A673 (cell line): Measurements from ENCODE around the gene BFSP2. TPM values are rescaled to one million over a fixed set of nuclear protein-coding genes. Genes with fewer than 3 reads are reported as not detected.

ENCODE experiments used
- BruUV-seq: library from RNA; stranded (reverse); fragments of 400-500 nt; replicated peaks from 2 replicates; lab custom pipeline; 2021; lab: Mats Ljungman, UMichigan
- CTCF ChIA-PET: fragments of 300-600 bp; sonication (Branson Sonifier 250); formaldehyde crosslinking; loops from one replicate; lab custom pipeline; 2022; ENCODE audit warnings: antibody characterized with exemption; lab: Charles Lee
- POLR2A ChIA-PET: fragments of 300-600 bp; sonication (Branson Sonifier 250); formaldehyde crosslinking; loops from one replicate; lab custom pipeline; 2022; ENCODE audit warnings: antibody characterized with exemption; ENCODE audit not compliant: low non-redundant PET; lab: Charles Lee
- DNase-seq: peaks from one replicate; pipeline ENCODE4 v3.0.0-alpha.2; 2015; ENCODE audit warnings: low spot score
- H3K27ac ChIP-seq: fragments of 200-600 bp; sonication (generic); 2 replicates; pipeline ENCODE4 v1.5.1; 2016; ENCODE audit warnings: mixed run types, low read depth, mild to moderate bottlenecking, mixed read lengths, antibody characterized with exemption, low read length; ENCODE audit not compliant: poor library complexity, severe bottlenecking
- H3K27me3 ChIP-seq: fragments of 200-600 bp; sonication (generic); replicated peaks from 2 replicates; pipeline ENCODE4 v1.6.1; 2017; ENCODE audit warnings: mixed run types, low read depth, mild to moderate bottlenecking, mixed read lengths, antibody characterized with exemption, low read length; ENCODE audit not compliant: insufficient read depth, poor library complexity
- H3K36me3 ChIP-seq: fragments of 200-600 bp; sonication (generic); 2 replicates; pipeline ENCODE4 v1.6.1; 2016; ENCODE audit warnings: mixed run types, mild to moderate bottlenecking, mixed read lengths, antibody characterized with exemption, low read length; ENCODE audit not compliant: insufficient read depth, poor library complexity, severe bottlenecking
- H3K4me1 ChIP-seq: fragments of 200-600 bp; sonication (generic); 2 replicates; pipeline ENCODE4 v1.6.1; 2017; ENCODE audit warnings: mixed run types, mild to moderate bottlenecking, mixed read lengths, antibody characterized with exemption, low read length; ENCODE audit not compliant: insufficient read depth, poor library complexity, severe bottlenecking
- H3K4me3 ChIP-seq: fragments of 200-600 bp; sonication (generic); 2 replicates; pipeline ENCODE4 v1.5.1; 2016; ENCODE audit warnings: low read depth, mixed run types, mild to moderate bottlenecking, mixed read lengths, low read length; ENCODE audit not compliant: poor library complexity, severe bottlenecking
- H3K9me3 ChIP-seq: fragments of 200-600 bp; sonication (generic); 2 replicates; pipeline ENCODE4 v1.6.1; 2016; ENCODE audit warnings: mixed run types, low read depth, mild to moderate bottlenecking, mixed read lengths, antibody characterized with exemption, low read length; ENCODE audit not compliant: poor library complexity, severe bottlenecking
- EZH2 ChIP-seq: fragments of 200-600 bp; sonication (generic); IDR thresholded peaks from 2 replicates; pipeline ENCODE4 v1.6.1; 2017; ENCODE audit warnings: borderline replicate concordance, low read depth, mild to moderate bottlenecking, mixed read lengths, antibody characterized with exemption, low read length; ENCODE audit not compliant: poor library complexity, severe bottlenecking
- intact Hi-C: fragments of 100-400 bp; cut with micrococcal nuclease; formaldehyde crosslinking; loops from one replicate; pipeline ENCODE4 v1.10.0; 2022; ENCODE audit not compliant: unreplicated experiment
- total RNA-seq: library from RNA; stranded (reverse); gene quantifications from 2 replicates; pipeline ENCODE4 v1.2.3, GENCODE V29; 2021
- TF ChIP-seq, protein P1 (sequence below): fragments of 300-800, 200-600 bp; sonication (generic); conservative IDR thresholded peaks from 2 replicates; pipeline ENCODE4 v1.5.1; 2017; ENCODE audit warnings: low read depth, mild to moderate bottlenecking, antibody characterized with exemption, low read length, moderate library complexity, mixed read lengths

BFSP2 gene
- total RNA-seq, 1 experiment from 2014 or later: not detected

DNA sequence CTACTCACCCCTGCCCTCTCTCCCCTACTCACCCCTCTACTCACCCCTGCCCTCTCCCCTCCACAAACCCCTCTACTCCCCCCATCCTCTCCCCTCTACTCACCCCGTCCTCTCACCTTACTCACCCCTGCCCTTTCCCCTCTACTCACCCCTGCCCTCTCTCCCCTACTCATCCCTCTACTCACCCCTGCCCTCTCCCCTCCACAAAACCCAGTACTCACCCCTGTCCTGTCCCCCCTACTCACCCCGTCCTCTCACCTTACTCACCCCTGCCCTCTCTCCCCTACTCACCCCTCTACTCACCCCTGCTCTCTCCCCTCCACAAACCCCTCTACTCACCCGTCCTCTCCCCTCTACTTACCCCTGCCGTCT is 14.2 kb downstream of the BFSP2 start:
- DNase-seq: no peak
- intact Hi-C loops: no loop called here
- Histone ChIP-seq H3K36me3 (no peaks in the 10 kb centered on the region), H3K27me3 (peaks cover 32% of the 10 kb centered on the region), H3K4me3 (no peak overlapping the region), H3K27ac (no peak overlapping the region), H3K4me1 (peaks cover 11% of the 10 kb centered on the region), H3K9me3 (no peaks in the 10 kb centered on the region)
- ChIA-PET CTCF (interaction anchor here (0.6 kb wide), 1 partner anchor 10 kb away, joined by 6 read pairs; no protein-coding TSS in a partner anchor), POLR2A (no interaction called here)
- no TSS peak for BruUV-seq
- TF ChIP-seq, protein P1, sequence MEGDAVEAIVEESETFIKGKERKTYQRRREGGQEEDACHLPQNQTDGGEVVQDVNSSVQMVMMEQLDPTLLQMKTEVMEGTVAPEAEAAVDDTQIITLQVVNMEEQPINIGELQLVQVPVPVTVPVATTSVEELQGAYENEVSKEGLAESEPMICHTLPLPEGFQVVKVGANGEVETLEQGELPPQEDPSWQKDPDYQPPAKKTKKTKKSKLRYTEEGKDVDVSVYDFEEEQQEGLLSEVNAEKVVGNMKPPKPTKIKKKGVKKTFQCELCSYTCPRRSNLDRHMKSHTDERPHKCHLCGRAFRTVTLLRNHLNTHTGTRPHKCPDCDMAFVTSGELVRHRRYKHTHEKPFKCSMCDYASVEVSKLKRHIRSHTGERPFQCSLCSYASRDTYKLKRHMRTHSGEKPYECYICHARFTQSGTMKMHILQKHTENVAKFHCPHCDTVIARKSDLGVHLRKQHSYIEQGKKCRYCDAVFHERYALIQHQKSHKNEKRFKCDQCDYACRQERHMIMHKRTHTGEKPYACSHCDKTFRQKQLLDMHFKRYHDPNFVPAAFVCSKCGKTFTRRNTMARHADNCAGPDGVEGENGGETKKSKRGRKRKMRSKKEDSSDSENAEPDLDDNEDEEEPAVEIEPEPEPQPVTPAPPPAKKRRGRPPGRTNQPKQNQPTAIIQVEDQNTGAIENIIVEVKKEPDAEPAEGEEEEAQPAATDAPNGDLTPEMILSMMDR: no peak
- no peak for TF ChIP-seq EZH2

GRCh38 chr3:133418361-133418760 is 18.5 kb downstream of the BFSP2 start:
- no peaks in the 10 kb centered on the region for H3K9me3 ChIP-seq
- H3K27me3 ChIP-seq: no peaks in the 10 kb centered on the region
- POLR2A ChIA-PET: no interaction called here
- BruUV-seq: no TSS peak
- intact Hi-C loops: no loop called here
- H3K4me1 ChIP-seq: peaks cover 7% of the 10 kb centered on the region
- CTCF ChIA-PET: no interaction called here
- no peak overlapping the region for H3K27ac ChIP-seq
- H3K4me3 ChIP-seq: no peak overlapping the region
- H3K36me3 ChIP-seq: no peaks in the 10 kb centered on the region
- TF ChIP-seq, protein P1: no peak
- no peak for TF ChIP-seq EZH2
- DNase-seq: no peak

GRCh38 chr3:133419151-133419909 is 19.5 kb downstream of the BFSP2 start:
- no peak overlapping the region for H3K27ac ChIP-seq
- intact Hi-C loops: no loop called here
- no peaks in the 10 kb centered on the region for H3K9me3 ChIP-seq
- H3K36me3 ChIP-seq: no peaks in the 10 kb centered on the region
- ChIA-PET POLR2A (interaction anchor here (0.5 kb wide), 1 partner anchor 79 kb away, joined by 3 read pairs; no protein-coding TSS in a partner anchor), CTCF (no interaction called here)
- no peaks in the 10 kb centered on the region for H3K27me3 ChIP-seq
- no peak overlapping the region for H3K4me3 ChIP-seq
- BruUV-seq: no TSS peak
- H3K4me1 ChIP-seq: peaks cover 4% of the 10 kb centered on the region
- TF ChIP-seq EZH2: no peak
- TF ChIP-seq, protein P1: no peak
- DNase-seq: no peak
